Kidney epithelial cell (primary cell): ENCODE measurements around the gene TTLL12. TPM values are rescaled to one million over a fixed set of nuclear protein-coding genes. Genes with fewer than 3 reads are reported as not detected.

ENCODE experiments used
- DNase-seq: peaks from one replicate; pipeline ENCODE4 v3.0.0-alpha.2; 2010; ENCODE audit warnings: low read depth
- H3K27me3 ChIP-seq: 2 replicates; pipeline ENCODE4 v1.6.0; 2011; ENCODE audit warnings: low read length; ENCODE audit not compliant: control insufficient read depth, insufficient read depth
- H3K36me3 ChIP-seq: 2 replicates; pipeline ENCODE4 v1.5.1; 2011; ENCODE audit warnings: low read length; ENCODE audit not compliant: control insufficient read depth, insufficient read depth
- H3K4me3 ChIP-seq: 2 replicates; pipeline ENCODE4 v1.5.1; 2011; ENCODE audit warnings: low read depth, mild to moderate bottlenecking, control low read depth, low read length
- total RNA-seq: library from RNA; depleted of rRNA; stranded (reverse); fragments of >200 nt; gene quantifications from 2 replicates; pipeline ENCODE4 v1.2.3, GENCODE V29; 2015
- TF ChIP-seq, protein P1 (sequence below): IDR thresholded peaks from 2 replicates; pipeline ENCODE4 v1.5.1; 2011; ENCODE audit warnings: mild to moderate bottlenecking, moderate library complexity, low read length, control low read depth, inconsistent platforms; ENCODE audit not compliant: insufficient read depth, poor library complexity, severe bottlenecking

The TTLL12 gene
- total RNA-seq, 1 donor from 2014 or later: 46.2 TPM

DNA sequence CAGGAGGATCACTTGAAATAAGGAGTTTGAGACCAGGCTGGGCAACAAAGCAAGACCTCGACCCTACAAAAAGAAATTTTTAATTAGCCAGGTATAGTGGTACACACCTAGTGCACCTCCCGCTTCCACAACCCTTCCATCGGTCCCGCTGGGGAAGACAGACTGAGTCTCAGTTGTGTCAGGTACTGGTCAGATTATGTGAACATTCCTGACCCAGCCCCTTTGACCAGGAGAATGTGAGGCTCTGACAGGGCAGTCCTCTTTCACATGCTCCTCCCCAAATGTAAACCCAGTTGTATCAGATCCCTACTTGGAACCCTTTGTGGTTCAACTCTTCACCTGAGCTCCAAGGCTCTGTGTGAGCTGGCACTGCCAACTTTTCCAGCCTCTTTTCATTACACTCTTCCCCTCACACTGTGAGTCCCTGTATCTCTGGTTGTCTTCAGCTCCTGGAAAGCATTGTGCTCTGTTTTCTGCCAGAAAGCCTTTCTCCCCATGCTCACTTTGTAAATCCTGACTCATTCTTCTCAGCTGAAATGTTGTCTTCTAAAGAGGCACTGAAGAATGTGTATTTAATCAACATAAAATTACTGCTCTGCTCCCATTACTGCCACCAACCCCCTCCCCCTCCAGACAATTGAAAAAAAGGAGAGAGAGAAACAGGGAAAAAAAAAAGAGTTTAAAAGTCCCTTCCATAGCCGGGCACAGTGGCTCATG is 2.1 kb upstream of the TTLL12 start:
- no peaks in the 10 kb centered on the region for H3K27me3 ChIP-seq
- no peaks in the 10 kb centered on the region for H3K36me3 ChIP-seq
- no peak overlapping the region for H3K4me3 ChIP-seq
- no peak for DNase-seq
- TF ChIP-seq, protein P1, sequence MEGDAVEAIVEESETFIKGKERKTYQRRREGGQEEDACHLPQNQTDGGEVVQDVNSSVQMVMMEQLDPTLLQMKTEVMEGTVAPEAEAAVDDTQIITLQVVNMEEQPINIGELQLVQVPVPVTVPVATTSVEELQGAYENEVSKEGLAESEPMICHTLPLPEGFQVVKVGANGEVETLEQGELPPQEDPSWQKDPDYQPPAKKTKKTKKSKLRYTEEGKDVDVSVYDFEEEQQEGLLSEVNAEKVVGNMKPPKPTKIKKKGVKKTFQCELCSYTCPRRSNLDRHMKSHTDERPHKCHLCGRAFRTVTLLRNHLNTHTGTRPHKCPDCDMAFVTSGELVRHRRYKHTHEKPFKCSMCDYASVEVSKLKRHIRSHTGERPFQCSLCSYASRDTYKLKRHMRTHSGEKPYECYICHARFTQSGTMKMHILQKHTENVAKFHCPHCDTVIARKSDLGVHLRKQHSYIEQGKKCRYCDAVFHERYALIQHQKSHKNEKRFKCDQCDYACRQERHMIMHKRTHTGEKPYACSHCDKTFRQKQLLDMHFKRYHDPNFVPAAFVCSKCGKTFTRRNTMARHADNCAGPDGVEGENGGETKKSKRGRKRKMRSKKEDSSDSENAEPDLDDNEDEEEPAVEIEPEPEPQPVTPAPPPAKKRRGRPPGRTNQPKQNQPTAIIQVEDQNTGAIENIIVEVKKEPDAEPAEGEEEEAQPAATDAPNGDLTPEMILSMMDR: no peak

DNA sequence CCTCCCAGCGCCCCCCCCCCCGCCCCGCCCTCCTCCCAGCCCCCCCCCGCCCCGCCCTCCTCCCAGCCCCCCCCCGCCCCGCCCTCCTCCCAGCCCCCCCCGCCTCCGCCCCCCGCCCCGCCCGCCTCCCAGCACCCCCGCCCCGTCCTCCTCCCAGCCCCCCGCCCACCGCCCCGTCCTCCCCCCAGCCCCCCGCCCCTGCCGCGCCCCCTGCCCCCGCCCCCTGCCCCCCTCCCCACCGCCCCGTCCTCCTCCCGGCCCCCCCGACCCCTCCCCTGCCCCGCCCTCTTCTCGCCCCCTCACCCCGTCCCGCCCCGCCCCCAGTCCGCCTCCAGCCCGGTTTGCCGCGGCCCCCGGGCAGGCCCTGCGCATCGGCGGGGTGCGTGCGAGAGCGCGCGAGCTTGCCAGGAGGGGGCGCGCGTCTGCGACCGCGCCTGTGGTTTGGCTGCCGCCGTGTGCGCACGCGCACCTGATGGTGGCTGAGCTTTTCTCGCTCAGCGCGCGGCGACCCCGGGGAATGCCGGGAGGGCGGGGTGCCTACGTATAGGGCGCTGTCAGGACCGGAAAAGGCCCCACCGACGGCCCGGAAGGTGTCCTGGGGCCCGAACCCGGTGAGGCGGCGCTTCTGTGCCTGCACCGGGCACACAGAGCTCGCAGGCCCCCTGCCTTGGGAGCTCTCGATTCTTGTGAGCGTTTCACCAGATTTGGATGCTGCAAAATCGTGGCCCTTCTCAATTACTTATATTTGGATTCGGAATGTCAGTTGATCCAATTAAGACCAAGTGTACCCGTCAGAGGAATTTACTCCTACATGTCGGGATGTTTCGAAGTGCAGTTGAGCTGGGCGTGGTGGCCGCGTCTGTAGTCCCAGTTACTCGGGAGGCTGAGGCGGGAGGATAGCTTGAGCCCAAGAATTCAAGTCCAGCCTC is 501 bp upstream of the TTLL12 start:
- Histone ChIP-seq H3K4me3 (peak overlapping the region; percentile 46), H3K36me3 (no peaks in the 10 kb centered on the region), H3K27me3 (no peaks in the 10 kb centered on the region)
- peak; percentile 58 for DNase-seq
- TF ChIP-seq, protein P1: peak; percentile 47

DNA sequence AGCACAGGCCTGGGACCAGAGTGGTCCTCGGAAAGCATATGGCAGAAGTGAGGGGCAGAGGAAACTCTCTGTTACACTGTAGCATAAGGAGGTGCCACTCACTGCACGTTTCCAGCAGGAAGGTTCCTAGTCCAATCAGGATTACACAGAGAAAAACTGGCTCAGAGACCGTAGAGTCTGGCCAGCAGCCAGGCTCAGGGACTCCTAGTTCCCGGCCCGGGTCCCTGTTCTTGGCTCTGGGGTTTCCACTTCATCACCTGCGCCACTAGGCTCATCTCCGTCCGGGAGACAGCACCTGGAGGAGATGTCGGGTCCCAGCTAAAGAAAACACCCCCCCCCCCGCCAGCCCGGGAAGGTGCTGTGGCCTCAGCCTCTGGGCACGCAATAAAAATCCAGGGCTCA is 1.1 kb downstream of the TTLL12 start:
- TF ChIP-seq, protein P1: no peak
- DNase-seq: no peak
- H3K27me3 ChIP-seq: no peaks in the 10 kb centered on the region
- no peaks in the 10 kb centered on the region for H3K36me3 ChIP-seq
- H3K4me3 ChIP-seq: peak overlapping the region; percentile 61

DNA sequence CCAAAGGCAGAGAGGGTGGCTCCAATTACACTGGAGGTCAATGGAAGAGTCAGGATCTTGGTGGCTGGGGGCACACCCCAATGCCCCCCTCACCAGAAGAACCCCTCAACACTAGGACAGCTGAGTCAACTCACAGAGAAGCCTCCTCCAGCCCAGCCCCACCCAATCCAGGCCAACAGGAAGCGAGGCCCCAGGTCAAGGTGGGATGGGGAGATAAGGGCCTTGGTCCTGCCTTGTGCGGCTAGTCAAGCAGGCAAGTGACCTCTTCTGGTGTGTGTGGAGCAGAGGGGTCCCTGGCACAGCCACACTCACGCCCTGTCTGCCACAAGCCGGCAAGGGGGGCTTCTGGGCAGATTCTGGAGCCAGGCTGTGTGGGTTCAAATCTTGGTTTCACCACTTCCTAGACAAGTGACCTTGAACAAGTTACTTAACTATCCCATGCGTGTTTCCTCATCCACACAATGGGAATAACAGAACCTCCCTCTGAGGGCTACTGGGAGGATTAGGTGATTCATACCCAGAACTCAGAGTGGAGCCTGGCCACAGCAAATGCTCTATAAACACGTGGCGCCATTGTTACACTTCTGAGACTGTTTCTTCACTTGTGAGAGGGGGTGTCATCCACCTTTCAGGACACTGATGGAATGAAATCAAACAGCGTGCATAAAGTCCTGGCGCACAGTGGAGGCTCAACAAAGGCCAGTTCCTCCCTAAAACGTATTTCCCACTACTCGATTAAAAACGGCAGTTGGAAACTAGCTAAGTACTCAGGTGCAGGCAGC is 3.2 kb downstream of the TTLL12 start:
- TF ChIP-seq, protein P1: no peak
- H3K27me3 ChIP-seq: no peaks in the 10 kb centered on the region
- no peak overlapping the region for H3K4me3 ChIP-seq
- peaks cover 3% of the 10 kb centered on the region for H3K36me3 ChIP-seq
- no peak for DNase-seq

DNA sequence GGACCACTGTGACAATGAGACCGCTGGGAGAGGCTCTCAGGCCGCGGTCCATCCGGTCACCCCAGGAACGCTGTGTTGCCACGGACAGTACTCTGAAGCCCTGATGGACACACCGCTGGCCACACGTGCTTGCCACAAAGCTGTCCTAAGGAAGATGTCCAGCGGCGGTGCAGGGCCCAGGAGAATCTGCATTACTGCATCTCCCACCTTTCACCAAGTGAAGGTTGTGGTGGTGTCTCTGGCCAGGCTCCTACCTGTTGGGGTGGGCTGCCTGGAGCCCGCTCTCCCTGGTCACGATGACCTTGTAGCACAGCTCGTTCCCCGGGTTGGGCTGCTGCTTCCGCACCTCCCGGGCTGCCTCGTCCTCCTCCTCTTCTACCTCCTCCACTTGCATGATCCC is 4.2 kb downstream of the TTLL12 start:
- no peak for DNase-seq
- H3K36me3 ChIP-seq: peaks cover 5% of the 10 kb centered on the region
- H3K4me3 ChIP-seq: no peak overlapping the region
- no peaks in the 10 kb centered on the region for H3K27me3 ChIP-seq
- TF ChIP-seq, protein P1: no peak
